Measurements from ENCODE around the gene CEP72. TPM values are rescaled to one million over a fixed set of nuclear protein-coding genes. Genes with fewer than 3 reads are reported as not detected.

Gene CEP72
- total RNA-seq, 2 donors from 2014 or later: 3.8 to 21.0 TPM

DNA sequence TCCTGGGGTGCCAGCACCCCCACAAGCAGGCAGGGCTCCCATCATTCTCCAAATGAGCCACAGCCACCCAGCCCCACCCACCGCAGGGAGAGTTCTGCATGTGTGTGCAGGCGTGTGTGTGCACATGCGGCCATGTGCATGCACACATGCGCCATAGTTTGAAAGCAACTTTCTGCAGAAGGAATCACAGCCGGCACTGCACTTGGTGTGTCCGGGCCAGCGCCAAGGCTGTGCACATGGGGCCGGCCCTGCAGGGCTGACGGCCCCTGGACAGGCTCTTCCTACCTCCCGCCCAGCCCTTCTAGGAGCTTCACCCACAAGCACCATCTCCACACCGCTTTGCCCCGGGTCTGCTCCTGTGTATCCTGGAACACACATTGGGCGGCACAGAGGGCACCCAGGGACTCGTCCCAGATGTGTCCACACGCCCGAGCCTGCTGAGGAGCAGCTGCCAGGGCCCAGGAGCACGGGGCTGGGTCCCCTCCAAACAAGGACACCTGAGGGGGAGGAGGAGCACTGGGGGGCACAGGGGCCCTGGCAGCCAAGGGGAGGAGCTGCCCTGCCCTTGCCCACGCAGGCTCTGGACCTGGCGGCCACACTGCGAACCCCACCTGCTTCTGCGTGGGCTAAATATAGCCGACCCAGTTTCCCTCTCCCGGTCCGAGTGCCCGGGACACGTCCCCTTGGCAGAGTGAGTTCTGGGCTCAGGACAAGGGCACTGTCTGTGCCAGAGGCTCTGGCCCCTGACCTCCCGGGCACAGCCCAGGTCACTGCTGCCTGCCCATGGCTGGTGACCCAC is 61.9 kb downstream of the CEP72 start:
- Histone ChIP-seq H3K27me3 (no peaks in the 10 kb centered on the region), H3K27ac (no peak overlapping the region), H3K4me1 (peaks cover 21% of the 10 kb centered on the region), H3K9ac (ENCODE audit: low read depth in 2 of 2, low read length in 2 of 2) (no peak overlapping the region), H3K9me3 (no peaks in the 10 kb centered on the region), H3K36me3 (no peaks in the 10 kb centered on the region), H3K4me3 (no peak overlapping the region)
- intact Hi-C loops (cut with DNase I): no loop called here
- TF ChIP-seq, protein P1, sequence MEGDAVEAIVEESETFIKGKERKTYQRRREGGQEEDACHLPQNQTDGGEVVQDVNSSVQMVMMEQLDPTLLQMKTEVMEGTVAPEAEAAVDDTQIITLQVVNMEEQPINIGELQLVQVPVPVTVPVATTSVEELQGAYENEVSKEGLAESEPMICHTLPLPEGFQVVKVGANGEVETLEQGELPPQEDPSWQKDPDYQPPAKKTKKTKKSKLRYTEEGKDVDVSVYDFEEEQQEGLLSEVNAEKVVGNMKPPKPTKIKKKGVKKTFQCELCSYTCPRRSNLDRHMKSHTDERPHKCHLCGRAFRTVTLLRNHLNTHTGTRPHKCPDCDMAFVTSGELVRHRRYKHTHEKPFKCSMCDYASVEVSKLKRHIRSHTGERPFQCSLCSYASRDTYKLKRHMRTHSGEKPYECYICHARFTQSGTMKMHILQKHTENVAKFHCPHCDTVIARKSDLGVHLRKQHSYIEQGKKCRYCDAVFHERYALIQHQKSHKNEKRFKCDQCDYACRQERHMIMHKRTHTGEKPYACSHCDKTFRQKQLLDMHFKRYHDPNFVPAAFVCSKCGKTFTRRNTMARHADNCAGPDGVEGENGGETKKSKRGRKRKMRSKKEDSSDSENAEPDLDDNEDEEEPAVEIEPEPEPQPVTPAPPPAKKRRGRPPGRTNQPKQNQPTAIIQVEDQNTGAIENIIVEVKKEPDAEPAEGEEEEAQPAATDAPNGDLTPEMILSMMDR (IDR thresholded peaks at IDR 0.05): no peak
- DNase-seq: no peak

DNA sequence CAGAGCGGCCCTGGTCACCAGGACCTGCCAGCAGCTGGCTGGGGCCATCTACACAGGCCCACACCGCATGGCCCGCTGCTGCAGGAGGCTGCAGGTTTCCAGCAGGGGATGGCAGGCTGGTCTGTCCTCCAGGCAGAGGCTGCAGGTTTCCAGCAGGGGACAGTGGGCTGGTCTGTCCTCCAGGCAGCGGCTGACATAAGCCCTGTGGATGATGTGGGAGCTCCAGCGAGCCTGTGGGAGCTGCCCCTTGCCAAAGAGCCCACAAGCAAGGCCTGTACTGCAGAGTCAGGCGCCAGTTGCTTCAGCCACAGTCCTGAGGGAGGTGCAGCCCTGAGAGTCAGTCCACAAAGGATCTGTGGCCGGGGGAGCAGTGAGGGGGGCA is 62.5 kb downstream of the CEP72 start:
- H3K36me3 ChIP-seq: no peaks in the 10 kb centered on the region
- no peaks in the 10 kb centered on the region for H3K9me3 ChIP-seq
- no peaks in the 10 kb centered on the region for H3K27me3 ChIP-seq
- TF ChIP-seq, protein P1 (IDR thresholded peaks at IDR 0.05): no peak
- H3K27ac ChIP-seq: no peak overlapping the region
- peaks cover 21% of the 10 kb centered on the region for H3K4me1 ChIP-seq
- no peak overlapping the region for H3K9ac ChIP-seq (ENCODE audit: low read depth in 2 of 2, low read length in 2 of 2)
- peak; percentile 16 for DNase-seq
- intact Hi-C loops (cut with DNase I): no loop called here
- no peak overlapping the region for H3K4me3 ChIP-seq

DNA sequence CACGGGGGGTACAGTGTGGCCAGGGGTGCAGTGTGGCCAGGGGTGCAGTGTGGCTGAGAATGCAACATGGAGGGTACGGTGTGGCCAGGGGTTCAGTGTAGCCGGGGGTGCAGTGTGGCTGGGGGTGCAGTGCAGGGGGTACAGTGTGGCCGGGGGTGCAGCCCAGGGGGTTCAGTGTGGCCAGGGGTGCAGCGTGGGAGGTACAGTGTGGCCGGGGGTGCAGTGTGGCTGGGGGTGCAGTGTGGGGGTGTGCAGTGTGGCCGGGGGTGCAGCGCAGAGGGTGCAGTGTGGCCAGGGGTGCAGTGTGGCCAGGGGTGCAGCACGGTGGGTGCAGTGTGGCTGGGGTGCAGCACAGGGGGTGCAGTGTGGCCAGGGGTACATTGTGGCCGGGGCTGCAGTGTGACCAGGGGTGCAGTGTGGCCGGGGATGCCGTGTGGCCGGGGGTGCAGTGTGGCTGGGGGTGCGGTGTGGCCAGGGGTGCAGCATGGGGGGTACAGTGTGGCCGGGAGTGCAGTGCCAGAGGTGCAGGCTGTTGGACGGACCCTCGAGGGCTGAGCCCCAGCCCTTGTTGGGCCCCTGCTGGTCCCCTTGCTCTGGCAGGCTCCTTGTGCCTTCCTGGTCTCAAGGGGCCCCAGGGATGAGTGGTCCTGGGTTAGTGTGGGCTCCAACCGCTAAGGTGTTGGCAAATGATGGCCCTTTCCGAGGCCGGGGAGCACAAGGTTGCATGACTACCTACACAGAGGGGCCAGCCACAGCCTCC is 63.2 kb downstream of the CEP72 start:
- Histone ChIP-seq H3K27me3 (no peaks in the 10 kb centered on the region), H3K9me3 (no peaks in the 10 kb centered on the region), H3K4me3 (no peak overlapping the region), H3K4me1 (peaks cover 21% of the 10 kb centered on the region), H3K36me3 (no peaks in the 10 kb centered on the region), H3K9ac (ENCODE audit: low read depth in 2 of 2, low read length in 2 of 2) (no peak overlapping the region), H3K27ac (no peak overlapping the region)
- intact Hi-C loops (cut with DNase I): no loop called here
- DNase-seq: peak; percentile 14
- TF ChIP-seq, protein P1 (IDR thresholded peaks at IDR 0.05): no peak

DNA sequence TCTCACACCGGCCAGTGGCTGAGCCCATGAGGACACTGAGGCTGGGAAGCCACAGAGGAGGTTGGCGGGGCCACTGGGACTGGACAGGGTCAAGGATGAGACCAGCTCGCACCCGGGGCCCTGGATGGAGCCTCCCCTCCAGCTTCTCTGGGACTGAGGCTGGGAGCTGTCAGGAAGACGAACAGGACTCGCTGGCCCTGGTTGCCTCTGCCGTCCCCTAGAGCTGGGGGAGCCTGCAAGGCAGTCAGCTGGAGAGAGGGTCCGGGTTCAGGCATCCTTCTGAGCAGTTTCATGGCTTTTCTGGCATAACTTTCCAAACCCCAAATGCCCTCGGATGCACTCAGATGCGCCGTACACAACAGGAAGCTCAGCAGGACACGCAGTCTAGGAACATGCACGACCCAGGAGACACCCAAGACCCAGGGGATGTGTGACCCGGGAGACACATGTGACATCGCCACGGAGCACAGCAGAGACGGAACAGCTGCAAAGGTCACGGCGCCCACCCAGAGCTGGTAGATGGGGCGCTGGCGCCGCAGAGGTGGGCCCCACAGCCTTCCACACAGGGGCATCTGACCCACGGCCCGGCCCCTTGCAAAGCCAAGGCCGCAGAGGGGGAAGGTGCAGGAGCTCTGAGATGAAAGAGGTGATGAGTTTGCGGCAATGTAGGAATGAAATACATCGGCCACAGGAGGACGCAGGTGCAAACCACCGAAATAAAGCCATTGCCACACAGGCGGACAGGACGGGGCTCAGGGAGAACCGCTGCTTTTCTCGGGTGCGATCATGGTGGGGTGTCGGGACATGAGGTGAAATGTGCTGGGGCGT is 63.9 kb downstream of the CEP72 start:
- no peaks in the 10 kb centered on the region for H3K9me3 ChIP-seq
- no peaks in the 10 kb centered on the region for H3K27me3 ChIP-seq
- no peak overlapping the region for H3K9ac ChIP-seq (ENCODE audit: low read depth in 2 of 2, low read length in 2 of 2)
- TF ChIP-seq, protein P1 (IDR thresholded peaks at IDR 0.05): no peak
- intact Hi-C loops (cut with DNase I): no loop called here
- H3K4me1 ChIP-seq: peaks cover 21% of the 10 kb centered on the region
- no peaks in the 10 kb centered on the region for H3K36me3 ChIP-seq
- H3K27ac ChIP-seq: no peak overlapping the region
- DNase-seq: peak; percentile 17
- H3K4me3 ChIP-seq: no peak overlapping the region

DNA sequence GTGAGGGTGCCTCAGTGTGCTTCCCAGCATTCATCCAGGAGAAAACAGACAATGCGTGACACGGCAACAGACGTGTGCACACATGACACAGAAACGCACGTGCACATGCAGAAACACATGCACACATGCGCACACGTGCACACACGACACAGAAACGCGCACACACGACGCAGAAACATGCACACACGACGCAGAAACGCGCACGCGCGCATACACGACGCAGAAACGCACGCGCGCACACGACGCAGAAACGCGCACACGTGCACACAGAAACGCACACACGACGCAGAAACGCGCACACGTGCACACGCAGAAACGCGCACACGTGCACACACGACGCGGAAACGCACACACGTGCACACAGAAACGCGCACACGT is 64.5 kb downstream of the CEP72 start:
- intact Hi-C loops (cut with DNase I): no loop called here
- Histone ChIP-seq H3K4me1 (peaks cover 18% of the 10 kb centered on the region), H3K27me3 (no peaks in the 10 kb centered on the region), H3K9ac (ENCODE audit: low read depth in 2 of 2, low read length in 2 of 2) (no peak overlapping the region), H3K27ac (no peak overlapping the region), H3K36me3 (no peaks in the 10 kb centered on the region), H3K4me3 (no peak overlapping the region), H3K9me3 (no peaks in the 10 kb centered on the region)
- TF ChIP-seq, protein P1 (IDR thresholded peaks at IDR 0.05): no peak
- DNase-seq: peak; percentile 8
